OCI-LY7 (cell line): ENCODE results near the gene BMAL1. TPM values are rescaled to one million over a fixed set of nuclear protein-coding genes. Genes with fewer than 3 reads are reported as not detected.
"Not testable (repeated sequence)": the region's sequence is repeated elsewhere in the genome, so short reads cannot be mapped to it uniquely, and the experiment has no call there.

ENCODE experiments used
- BruUV-seq: library from RNA; stranded (reverse); fragments of 400-500 nt; replicated peaks from 2 replicates; lab custom pipeline; 2021; lab: Mats Ljungman, UMichigan
- CTCF ChIA-PET: fragments of 300-600 bp; sonication (Branson Sonifier 250); formaldehyde crosslinking; loops from one replicate; lab custom pipeline; 2022; ENCODE audit warnings: antibody characterized with exemption; ENCODE audit not compliant: unreplicated experiment; lab: Charles Lee
- POLR2A ChIA-PET: fragments of 300-600 bp; sonication (Branson Sonifier 250); formaldehyde crosslinking; loops from one replicate; lab custom pipeline; 2022; ENCODE audit warnings: antibody characterized with exemption; lab: Charles Lee
- DNase-seq: peaks from one replicate; pipeline ENCODE4 v3.0.0-alpha.2; 2015; ENCODE audit warnings: low spot score
- H2AFZ ChIP-seq: fragments of 200-600 bp; sonication (generic), shearing (Covaris generic); 2 replicates; pipeline ENCODE4 v1.6.1; 2014; ENCODE audit warnings: mild to moderate bottlenecking, antibody characterized with exemption, low read length, moderate library complexity
- H3K27ac ChIP-seq: fragments of 200-600 bp; sonication (generic); 2 replicates; pipeline ENCODE4 v1.5.1; 2014; ENCODE audit warnings: mixed run types, low read depth, mild to moderate bottlenecking, moderate library complexity, low read length, inconsistent platforms; ENCODE audit not compliant: poor library complexity, severe bottlenecking
- H3K36me3 ChIP-seq: fragments of 200-600 bp; sonication (generic); 2 replicates; pipeline ENCODE4 v1.6.1; 2014; ENCODE audit warnings: mild to moderate bottlenecking, antibody characterized with exemption, low read length, moderate library complexity, mixed read lengths; ENCODE audit not compliant: insufficient read depth
- H3K4me1 ChIP-seq: fragments of 200-600 bp; sonication (generic); 2 replicates; pipeline ENCODE4 v1.5.1; 2014; ENCODE audit warnings: mild to moderate bottlenecking, low read length; ENCODE audit not compliant: insufficient read depth, poor library complexity, severe bottlenecking
- H3K4me2 ChIP-seq: fragments of 200-600 bp; sonication (generic); 2 replicates; pipeline ENCODE4 v1.6.1; 2014; ENCODE audit warnings: mild to moderate bottlenecking, low read length
- H3K4me3 ChIP-seq: fragments of 200-600 bp; sonication (generic); 2 replicates; pipeline ENCODE4 v1.5.1; 2014; ENCODE audit warnings: mild to moderate bottlenecking, low read depth, low read length; ENCODE audit not compliant: poor library complexity, severe bottlenecking
- H3K79me2 ChIP-seq: fragments of 200-600 bp; sonication (generic); 2 replicates; pipeline ENCODE4 v1.6.1; 2016; ENCODE audit warnings: low read depth, mild to moderate bottlenecking, low read length, moderate library complexity, mixed read lengths; ENCODE audit not compliant: insufficient read depth
- H3K9me2 ChIP-seq: fragments of 200-600 bp; sonication (generic); 2 replicates; pipeline ENCODE4 v1.6.1; 2016; ENCODE audit warnings: mild to moderate bottlenecking, low read length, mixed read lengths; ENCODE audit not compliant: insufficient read depth
- H3K9me3 ChIP-seq: fragments of 200-600 bp; sonication (generic); 2 replicates; pipeline ENCODE4 v1.6.1; 2014; ENCODE audit warnings: mild to moderate bottlenecking, mixed run types, low read length, mixed read lengths
- H4K20me1 ChIP-seq: fragments of 200-600 bp; sonication (generic); 2 replicates; pipeline ENCODE4 v1.6.1; 2014; ENCODE audit warnings: mild to moderate bottlenecking, antibody characterized with exemption, low read length, moderate library complexity, mixed read lengths; ENCODE audit not compliant: insufficient read depth
- EZH2phosphoT487 ChIP-seq: fragments of 200-600 bp; sonication (generic); IDR thresholded peaks from 2 replicates; pipeline ENCODE4 v1.6.1; 2018; ENCODE audit warnings: low read depth, borderline replicate concordance, mild to moderate bottlenecking, mixed run types, antibody characterized with exemption, low read length, moderate library complexity, mixed read lengths
- intact Hi-C: fragments of 100-400 bp; cut with micrococcal nuclease; formaldehyde crosslinking; loops from one replicate; pipeline ENCODE4 v1.10.0; 2022; ENCODE audit not compliant: unreplicated experiment
- total RNA-seq, 2 experiments: library from RNA; depleted of rRNA in 1 of 2; stranded (reverse); fragments of >200 nt in 1 of 2; shearing (Covaris generic) in 1 of 2; gene quantifications; 2 replicates each; pipeline ENCODE4 v1.2.3, GENCODE V29; 2014 to 2022
- TF ChIP-seq, protein P1 (sequence below): fragments of 200-600 bp; sonication (generic); conservative IDR thresholded peaks from 2 replicates; pipeline ENCODE4 v1.5.1; 2014; ENCODE audit warnings: mild to moderate bottlenecking, antibody characterized with exemption, low read length, moderate library complexity, mixed read lengths

BMAL1 gene
- total RNA-seq, 2 experiments from 2014 or later, result not detected

DNA sequence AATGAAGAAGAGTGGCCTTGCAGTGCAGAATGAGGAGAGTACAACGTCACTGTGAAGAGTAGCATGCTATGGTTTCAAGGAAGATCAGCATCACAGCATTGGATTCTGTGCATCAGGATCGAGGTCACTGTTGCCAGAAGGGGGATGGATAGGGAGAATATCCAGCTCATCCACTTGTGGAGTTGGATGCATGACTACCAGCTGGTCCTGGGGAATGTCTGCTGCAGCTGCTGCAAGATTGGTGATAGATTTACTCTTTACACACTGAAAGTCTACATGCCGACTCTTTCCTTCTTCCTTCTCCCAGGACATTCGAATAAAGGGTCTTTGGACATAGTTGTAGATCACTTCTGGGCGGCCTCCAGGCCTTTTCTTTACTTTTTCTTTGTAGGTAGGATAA is 111.2 kb downstream of the BMAL1 start:
- Histone ChIP-seq H3K4me1 (no peaks in the 10 kb centered on the region), H2AFZ (no peak overlapping the region), H3K4me2 (no peak overlapping the region), H3K36me3 (peaks cover 34% of the 10 kb centered on the region), H3K9me2 (no peaks in the 10 kb centered on the region), H3K9me3 (no peaks in the 10 kb centered on the region), H3K27ac (no peak overlapping the region), H3K79me2 (no peaks in the 10 kb centered on the region), H4K20me1 (no peaks in the 10 kb centered on the region), H3K4me3 (no peak overlapping the region)
- TF ChIP-seq EZH2phosphoT487, result no peak
- TF ChIP-seq, protein P1, sequence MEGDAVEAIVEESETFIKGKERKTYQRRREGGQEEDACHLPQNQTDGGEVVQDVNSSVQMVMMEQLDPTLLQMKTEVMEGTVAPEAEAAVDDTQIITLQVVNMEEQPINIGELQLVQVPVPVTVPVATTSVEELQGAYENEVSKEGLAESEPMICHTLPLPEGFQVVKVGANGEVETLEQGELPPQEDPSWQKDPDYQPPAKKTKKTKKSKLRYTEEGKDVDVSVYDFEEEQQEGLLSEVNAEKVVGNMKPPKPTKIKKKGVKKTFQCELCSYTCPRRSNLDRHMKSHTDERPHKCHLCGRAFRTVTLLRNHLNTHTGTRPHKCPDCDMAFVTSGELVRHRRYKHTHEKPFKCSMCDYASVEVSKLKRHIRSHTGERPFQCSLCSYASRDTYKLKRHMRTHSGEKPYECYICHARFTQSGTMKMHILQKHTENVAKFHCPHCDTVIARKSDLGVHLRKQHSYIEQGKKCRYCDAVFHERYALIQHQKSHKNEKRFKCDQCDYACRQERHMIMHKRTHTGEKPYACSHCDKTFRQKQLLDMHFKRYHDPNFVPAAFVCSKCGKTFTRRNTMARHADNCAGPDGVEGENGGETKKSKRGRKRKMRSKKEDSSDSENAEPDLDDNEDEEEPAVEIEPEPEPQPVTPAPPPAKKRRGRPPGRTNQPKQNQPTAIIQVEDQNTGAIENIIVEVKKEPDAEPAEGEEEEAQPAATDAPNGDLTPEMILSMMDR, result no peak
- intact Hi-C loops, result no loop called here
- ChIA-PET CTCF (no interaction called here), POLR2A (interaction anchor here (1.2 kb wide), 1 partner anchor 22 kb away, joined by 3 read pairs; no protein-coding TSS in a partner anchor)
- BruUV-seq, result no TSS peak
- DNase-seq, result no peak

DNA sequence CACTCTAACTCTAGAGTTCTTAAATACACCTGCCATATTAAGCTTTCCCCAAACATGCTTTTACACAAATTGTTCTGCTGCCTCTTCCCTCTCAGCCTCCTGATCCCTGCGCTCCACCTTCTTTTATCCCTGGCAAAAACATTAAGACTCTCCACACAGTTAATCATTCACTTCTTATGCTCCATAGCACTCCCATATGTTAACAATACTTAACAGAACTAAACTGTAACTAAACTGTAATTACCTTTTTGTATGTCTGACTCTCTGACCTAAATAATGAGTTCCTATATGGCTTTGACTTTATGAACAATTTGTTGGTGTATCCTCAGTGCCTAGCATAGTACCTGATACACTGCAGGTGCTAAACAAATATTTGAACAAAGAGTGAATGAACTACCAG is 113.6 kb downstream of the BMAL1 start:
- H3K4me2 ChIP-seq, result no peak overlapping the region
- H2AFZ ChIP-seq, result no peak overlapping the region
- BruUV-seq, result no TSS peak
- intact Hi-C loops, result no loop called here
- H3K4me1 ChIP-seq, result no peaks in the 10 kb centered on the region
- TF ChIP-seq, protein P1, result no peak
- TF ChIP-seq EZH2phosphoT487, result no peak
- no peaks in the 10 kb centered on the region for H3K9me2 ChIP-seq
- no peaks in the 10 kb centered on the region for H4K20me1 ChIP-seq
- no peaks in the 10 kb centered on the region for H3K9me3 ChIP-seq
- no peak overlapping the region for H3K27ac ChIP-seq
- ChIA-PET POLR2A (no interaction called here), CTCF (no interaction called here)
- no peak overlapping the region for H3K4me3 ChIP-seq
- H3K79me2 ChIP-seq, result no peaks in the 10 kb centered on the region
- DNase-seq, result no peak
- H3K36me3 ChIP-seq, result peaks cover 34% of the 10 kb centered on the region

DNA sequence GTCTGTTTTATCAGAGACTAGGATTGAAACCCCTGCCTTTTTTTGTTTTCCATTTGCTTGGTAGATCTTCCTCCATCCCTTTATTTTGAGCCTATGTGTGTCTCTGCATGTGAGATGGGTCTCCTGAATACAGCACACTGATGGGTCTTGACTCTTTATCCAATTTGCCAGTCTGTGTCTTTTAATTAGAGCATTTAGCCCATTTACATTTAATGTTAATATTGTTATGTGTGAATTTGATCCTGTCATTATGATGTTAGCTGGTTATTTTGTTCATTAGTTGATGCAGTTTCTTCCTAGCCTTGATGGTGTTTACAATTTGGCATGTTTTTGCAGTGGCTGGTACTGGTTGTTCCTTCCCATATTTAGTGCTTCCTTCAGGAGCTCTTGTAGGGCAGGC is 120.7 kb downstream of the BMAL1 start:
- H3K27ac ChIP-seq, intact Hi-C loops, CTCF ChIA-PET, H3K9me2 ChIP-seq, BruUV-seq, H3K4me3 ChIP-seq, H2AFZ ChIP-seq, H3K79me2 ChIP-seq, H4K20me1 ChIP-seq, H3K9me3 ChIP-seq, POLR2A ChIA-PET, H3K4me1 ChIP-seq, DNase-seq, H3K4me2 ChIP-seq: not testable (repeated sequence)
- peaks cover 20% of the 10 kb centered on the region for H3K36me3 ChIP-seq
